GM12873 (cell line): ENCODE data around the gene ARL17B.
"Not testable (repeated sequence)": the region's sequence is repeated elsewhere in the genome, so short reads cannot be mapped to it uniquely, and the experiment has no call there.

Source experiments
- CTCF ChIP-seq: IDR thresholded peaks from 2 replicates; pipeline ENCODE4 v1.5.1; 2012; ENCODE audit warnings: low read depth, mild to moderate bottlenecking, moderate library complexity, low read length, control low read depth; ENCODE audit not compliant: insufficient read depth; ENCODE audit errors: missing control alignments

The ARL17B gene

GRCh38 chr17:46361755-46362154 lies at the start of gene ARL17B:
ARL17B (minus strand) TSS chr17:46361766; CDS start chr17:46358397, 3,369 bp downstream.
- TF ChIP-seq CTCF = not testable (repeated sequence)

- TF ChIP-seq CTCF = not testable (repeated sequence)
These were observed 66.7 kb downstream of the ARL17B start, which contains the start of gene LRRC37A for GRCh38 chr17:46294831-46295230. LRRC37A (plus strand) TSS chr17:46295131; CDS start chr17:46295134, 3 bp downstream.

GRCh38 chr17:46286764-46287221 lies 74.8 kb downstream of the ARL17B start:
- peak; percentile 66 for TF ChIP-seq CTCF

- TF ChIP-seq CTCF = no peak
These were observed 87.3 kb downstream of the ARL17B start for GRCh38 chr17:46274238-46274637.

GRCh38 chr17:46273541-46274236 lies 87.9 kb downstream of the ARL17B start:
- no peak for TF ChIP-seq CTCF

- no peak for TF ChIP-seq CTCF
These were observed 91.5 kb downstream of the ARL17B start for GRCh38 chr17:46270032-46270431.

- TF ChIP-seq CTCF = peak; percentile 11
These were observed 94.7 kb downstream of the ARL17B start for GRCh38 chr17:46266656-46267544.
